ENCODE measurements around the gene F8.
"Not testable (repeated sequence)": the region's sequence is repeated elsewhere in the genome, so short reads cannot be mapped to it uniquely, and the experiment has no call there.

F8 gene

GRCh38 chrX:154885057-154885456 is 137.5 kb downstream of the F8 start:
- not testable (repeated sequence) for DNase-seq (ENCODE audit: low read depth)

GRCh38 chrX:154884069-154884468 is 138.5 kb downstream of the F8 start:
- not testable (repeated sequence) for DNase-seq (ENCODE audit: low read depth)

- no peak for DNase-seq (ENCODE audit: low read depth)
Measured at GRCh38 chrX:154873329-154873728, 149.2 kb downstream of the F8 start.

GRCh38 chrX:154868522-154868921 is 154.0 kb downstream of the F8 start:
- DNase-seq (ENCODE audit: low read depth): not testable (repeated sequence)

GRCh38 chrX:154855256-154855655 is 167.3 kb downstream of the F8 start:
- DNase-seq (ENCODE audit: low read depth): no peak

- DNase-seq (ENCODE audit: low read depth): no peak
Measured at GRCh38 chrX:154850957-154851611, 171.4 kb downstream of the F8 start.

GRCh38 chrX:154840856-154841255 is 181.7 kb downstream of the F8 start:
- no peak for DNase-seq (ENCODE audit: low read depth)

- no peak for DNase-seq (ENCODE audit: low read depth)
Measured at GRCh38 chrX:154836163-154836562, 186.4 kb downstream of the F8 start.

GRCh38 chrX:154834562-154834961 is 188.0 kb downstream of the F8 start, which contains the start of gene SMIM9:
Gene SMIM9 (minus strand): TSS chrX:154834662. CDS start chrX:154830856, 3,806 bp downstream.
- DNase-seq (ENCODE audit: low read depth): no peak

- DNase-seq (ENCODE audit: low read depth): no peak
Measured at GRCh38 chrX:154833746-154834274, 188.7 kb downstream of the F8 start.

GRCh38 chrX:154829926-154830442 is 192.5 kb downstream of the F8 start:
- DNase-seq (ENCODE audit: low read depth): no peak

GRCh38 chrX:154829134-154829533 is 193.4 kb downstream of the F8 start:
- no peak for DNase-seq (ENCODE audit: low read depth)

- DNase-seq (ENCODE audit: low read depth): no peak
Measured at GRCh38 chrX:154828016-154828408, 194.5 kb downstream of the F8 start.

GRCh38 chrX:154827194-154828015 is 195.1 kb downstream of the F8 start:
- no peak for DNase-seq (ENCODE audit: low read depth)

- DNase-seq (ENCODE audit: low read depth): not testable (repeated sequence)
Measured at GRCh38 chrX:154825586-154825985, 196.9 kb downstream of the F8 start.

GRCh38 chrX:154824638-154825037 is 197.9 kb downstream of the F8 start:
- no peak for DNase-seq (ENCODE audit: low read depth)

GRCh38 chrX:154822029-154822428 is 200.5 kb downstream of the F8 start:
- DNase-seq (ENCODE audit: low read depth): no peak

- DNase-seq (ENCODE audit: low read depth): no peak
Measured at GRCh38 chrX:154821523-154821922, 201.0 kb downstream of the F8 start.

- no peak for DNase-seq (ENCODE audit: low read depth)
Measured at GRCh38 chrX:154819771-154820341, 202.7 kb downstream of the F8 start.

- no peak for DNase-seq (ENCODE audit: low read depth)
Measured at GRCh38 chrX:154818916-154819770, 203.4 kb downstream of the F8 start.

- not testable (repeated sequence) for DNase-seq (ENCODE audit: low read depth)
Measured at GRCh38 chrX:154817048-154817618, 205.4 kb downstream of the F8 start.

All from T follicular helper cell (primary cell).